Esophagus muscularis mucosa (tissue), 4 donors: ENCODE data around the gene AGAP1.

Experiments
- CTCF ChIP-seq, 3 experiments: fragments of 200-600 bp in 2 of 3; fragments of 450-650 bp in 1 of 3; sonication (generic) in 2 of 3; IDR thresholded peaks; one replicate each; pipeline ENCODE4 v1.5.1; 2017 to 2019; ENCODE audit warnings: antibody characterized with exemption in 3 of 3, mild to moderate bottlenecking in 2 of 3, moderate library complexity in 1 of 3
- EP300 ChIP-seq: sonication (generic); formaldehyde crosslinking; IDR thresholded peaks from one replicate; pipeline ENCODE4 v1.6.1; 2017; ENCODE audit warnings: antibody characterized with exemption
- POLR2A ChIP-seq: fragments of 450-650 bp; IDR thresholded peaks from one replicate; pipeline ENCODE4 v1.6.1; 2017; ENCODE audit warnings: antibody characterized with exemption, moderate library complexity, mild to moderate bottlenecking, low read depth
- POLR2AphosphoS5 ChIP-seq, 2 donors: sonication (generic); formaldehyde crosslinking; IDR thresholded peaks; one replicate each; pipeline ENCODE4 v1.6.1; 2017; ENCODE audit warnings: antibody characterized with exemption in 2 of 2

- no peak for TF ChIP-seq CTCF (IDR thresholded peaks at IDR 0.05)
- no peak for TF ChIP-seq POLR2A
- no peak for TF ChIP-seq POLR2AphosphoS5 (IDR thresholded peaks at IDR 0.05)
- no peak for TF ChIP-seq EP300
Measured at GRCh38 chr2:235552671-235553070, 58.8 kb downstream of the AGAP1 start.
